GM21723 (cell line): ENCODE data around the gene KYAT1.

Experiments
- ATAC-seq: cut with Tn5 transposase; IDR thresholded peaks from one replicate; pipeline ENCODE4 v1.9.1; 2021; ENCODE audit warnings: mild to moderate bottlenecking, moderate library complexity; ENCODE audit not compliant: unreplicated experiment

KYAT1 gene

DNA sequence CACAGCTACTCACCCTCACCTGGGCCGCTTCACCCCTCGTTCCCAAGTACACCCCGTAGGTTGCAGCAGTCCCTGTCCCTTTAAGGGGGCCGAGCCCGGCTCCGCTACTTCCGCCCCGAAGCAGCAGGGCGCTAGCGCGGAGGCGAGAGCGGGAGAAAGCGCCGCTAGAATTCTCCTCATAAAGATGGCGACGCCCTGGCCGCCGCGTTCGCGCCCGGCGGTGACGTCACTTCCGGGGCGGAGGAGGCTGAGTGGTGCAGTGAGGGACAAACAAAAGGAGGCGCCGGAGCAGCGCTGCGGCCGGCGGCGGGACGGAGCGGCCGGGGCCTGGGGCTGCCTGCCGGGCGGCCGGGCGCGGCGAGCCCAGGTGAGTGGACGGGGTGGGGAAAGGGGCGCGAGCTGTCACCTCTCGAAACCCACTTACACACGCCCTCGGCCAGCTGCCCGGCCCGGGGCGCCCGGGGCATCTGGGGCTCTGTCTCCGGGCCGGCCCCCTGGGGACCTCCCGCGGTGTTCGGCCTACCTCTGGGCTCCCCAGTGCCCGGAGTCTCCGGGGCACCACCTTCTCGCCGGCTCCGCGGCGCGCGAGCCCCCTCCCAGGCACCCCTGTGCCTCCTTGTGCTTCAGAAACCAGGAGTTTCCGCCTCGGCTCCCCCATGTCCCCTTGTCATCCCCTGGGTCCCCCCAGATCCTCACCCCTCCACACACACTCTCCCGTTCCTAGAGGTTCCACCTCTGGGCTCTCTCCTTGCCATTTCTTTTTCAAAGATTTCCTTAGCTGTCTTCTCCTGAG lies at the start of gene KYAT1, which contains the start of gene LRRC8A:
TSS of gene KYAT1 (minus strand) at position 67 of the 793 bp plus-strand sequence. CDS start 36,545 bp downstream, outside the sequence.
TSS of gene LRRC8A (plus strand) at position 250 of the 793 bp plus-strand sequence. CDS start 25,032 bp downstream, outside the sequence.
- peak; percentile 73 for ATAC-seq

- no peak for ATAC-seq
Observed at GRCh38 chr9:128929560-128929959, 47.8 kb upstream of the KYAT1 start.

DNA sequence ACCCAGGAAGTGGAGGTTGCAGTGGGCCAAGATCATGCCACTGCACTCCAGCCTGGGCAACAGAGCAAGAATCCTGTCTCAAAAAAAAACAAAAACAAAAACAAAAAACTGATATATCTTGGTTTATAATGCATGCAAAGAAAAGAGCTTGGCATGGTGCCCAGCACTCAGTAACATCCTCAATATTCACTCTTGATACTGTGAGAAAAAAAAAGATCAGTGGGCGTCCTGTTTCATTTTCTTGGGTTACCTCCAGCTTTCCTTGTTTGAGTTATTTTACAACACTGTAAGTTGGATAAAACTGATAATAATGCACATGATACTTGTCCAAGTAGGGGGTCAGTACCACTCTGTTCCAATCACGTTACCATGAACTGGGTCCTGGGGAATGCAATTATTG lies 46.9 kb upstream of the KYAT1 start:
- no peak for ATAC-seq

GRCh38 chr9:128927731-128928411 lies 46.1 kb upstream of the KYAT1 start:
- ATAC-seq = no peak

DNA sequence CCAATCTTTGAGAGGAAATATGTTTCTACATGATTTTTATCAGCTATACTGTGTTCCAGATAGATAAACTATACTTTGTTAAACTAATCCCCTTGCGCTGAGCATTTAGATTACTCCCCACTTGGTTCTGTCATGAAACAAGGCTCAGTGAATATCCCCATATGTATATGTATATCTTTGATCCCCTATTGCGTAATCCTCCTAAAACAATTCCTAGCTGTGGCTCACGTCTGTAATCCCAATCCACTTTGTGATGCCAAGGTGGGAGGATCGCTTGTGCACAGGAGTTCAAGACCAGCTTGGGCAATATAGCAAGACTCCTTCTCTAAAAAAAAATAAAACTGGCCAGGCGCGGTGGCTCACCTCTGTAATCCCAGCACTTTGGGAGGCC lies 41.7 kb upstream of the KYAT1 start:
- ATAC-seq = no peak

GRCh38 chr9:128921881-128922763 lies 40.4 kb upstream of the KYAT1 start:
- no peak for ATAC-seq

- no peak for ATAC-seq
Observed at GRCh38 chr9:128920381-128921058, 38.8 kb upstream of the KYAT1 start, which contains the start of gene PHYHD1. TSS of gene PHYHD1 (plus strand) at chr9:128920982. CDS start at chr9:128922324, 1,342 bp downstream.

DNA sequence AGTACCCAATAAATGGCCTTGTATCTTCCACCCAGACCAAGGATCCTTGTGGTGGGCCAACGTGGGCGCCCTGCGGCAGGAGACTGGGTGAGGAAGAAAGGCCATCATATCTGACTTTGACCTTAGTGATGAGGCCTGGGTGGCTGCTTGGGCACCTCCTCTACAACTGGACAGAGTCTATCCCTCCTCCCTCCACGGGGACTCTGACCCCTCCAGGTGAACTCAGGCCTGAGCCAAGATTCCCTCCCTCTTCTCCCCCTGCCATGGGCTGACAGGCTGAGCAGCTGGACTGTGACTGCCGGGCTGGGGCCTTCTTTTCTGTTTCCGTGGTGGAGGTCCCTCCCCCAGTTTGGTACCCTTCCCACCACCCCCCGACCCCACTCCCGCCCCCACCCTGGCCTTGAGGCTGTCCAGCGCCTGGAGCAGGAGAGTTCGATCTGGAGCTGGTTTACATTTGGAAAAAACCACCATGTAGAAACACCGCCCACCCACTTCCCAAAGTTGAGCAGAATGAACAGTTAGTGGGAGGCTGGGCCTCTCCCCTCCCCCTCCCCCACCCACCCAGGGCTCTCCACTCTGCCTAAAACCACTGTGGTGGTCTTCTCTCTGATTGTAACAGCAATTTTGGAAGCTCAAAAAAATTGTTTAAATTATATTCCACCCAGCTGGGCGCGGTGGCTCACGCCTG lies 37.8 kb upstream of the KYAT1 start:
- ATAC-seq = no peak

DNA sequence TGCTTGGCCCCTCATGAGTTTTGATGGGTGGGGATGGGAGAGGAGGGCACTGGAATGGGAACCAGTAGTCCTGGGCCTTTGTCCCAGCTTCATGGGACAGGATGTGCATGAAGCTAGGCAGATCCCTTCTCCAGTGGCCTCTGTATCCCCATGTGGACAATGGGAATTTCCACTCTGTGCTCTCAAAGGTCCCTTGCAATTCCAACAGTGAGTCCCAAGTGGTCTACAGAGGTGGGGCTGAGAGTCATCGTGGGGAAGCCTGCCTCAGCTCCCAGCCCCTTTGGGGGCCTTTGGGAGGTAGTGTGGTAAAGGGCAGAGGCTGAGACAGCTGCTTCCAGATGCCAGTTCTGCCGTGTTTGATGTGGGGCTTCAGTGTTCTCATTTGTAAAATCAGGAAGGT lies 37.2 kb upstream of the KYAT1 start:
- no peak for ATAC-seq

DNA sequence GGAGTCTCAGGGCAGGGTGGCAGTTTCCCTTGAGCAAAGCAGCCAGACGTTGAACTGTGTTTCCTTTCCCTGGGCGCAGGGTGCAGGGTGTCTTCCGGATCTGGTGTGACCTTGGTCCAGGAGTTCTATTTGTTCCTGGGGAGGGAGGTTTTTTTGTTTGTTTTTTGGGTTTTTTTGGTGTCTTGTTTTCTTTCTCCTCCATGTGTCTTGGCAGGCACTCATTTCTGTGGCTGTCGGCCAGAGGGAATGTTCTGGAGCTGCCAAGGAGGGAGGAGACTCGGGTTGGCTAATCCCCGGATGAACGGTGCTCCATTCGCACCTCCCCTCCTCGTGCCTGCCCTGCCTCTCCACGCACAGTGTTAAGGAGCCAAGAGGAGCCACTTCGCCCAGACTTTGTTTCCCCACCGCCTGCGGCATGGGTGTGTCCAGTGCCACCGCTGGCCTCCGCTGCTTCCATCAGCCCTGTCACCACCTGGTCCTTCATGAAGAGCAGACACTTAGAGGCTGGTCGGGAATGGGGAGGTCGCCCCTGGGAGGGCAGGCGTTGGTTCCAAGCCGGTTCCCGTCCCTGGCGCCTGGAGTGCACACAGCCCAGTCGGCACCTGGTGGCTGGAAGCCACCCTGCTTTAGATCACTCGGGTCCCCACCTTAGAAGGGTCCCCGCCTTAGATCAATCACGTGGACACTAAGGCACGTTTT lies 35.5 kb upstream of the KYAT1 start:
- ATAC-seq = no peak

DNA sequence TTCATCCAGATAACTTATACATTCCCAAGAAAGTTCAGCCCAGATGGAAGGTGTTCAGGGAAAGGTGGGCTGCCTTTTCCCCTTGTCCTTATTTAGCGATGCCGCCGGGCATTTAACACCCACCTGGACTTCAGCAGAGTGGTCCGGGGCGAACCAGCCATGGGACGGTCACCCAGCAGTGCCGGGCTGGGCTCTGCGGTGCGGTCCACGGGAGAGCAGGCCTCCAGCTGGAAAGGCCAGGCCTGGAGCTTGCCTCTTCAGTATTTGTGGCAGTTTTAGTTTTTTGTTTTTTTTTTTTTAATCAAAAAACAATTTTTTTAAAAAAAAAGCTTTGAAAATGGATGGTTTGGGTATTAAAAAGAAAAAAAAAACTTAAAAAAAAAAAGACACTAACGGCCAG lies 35.0 kb upstream of the KYAT1 start:
- ATAC-seq = no peak

DNA sequence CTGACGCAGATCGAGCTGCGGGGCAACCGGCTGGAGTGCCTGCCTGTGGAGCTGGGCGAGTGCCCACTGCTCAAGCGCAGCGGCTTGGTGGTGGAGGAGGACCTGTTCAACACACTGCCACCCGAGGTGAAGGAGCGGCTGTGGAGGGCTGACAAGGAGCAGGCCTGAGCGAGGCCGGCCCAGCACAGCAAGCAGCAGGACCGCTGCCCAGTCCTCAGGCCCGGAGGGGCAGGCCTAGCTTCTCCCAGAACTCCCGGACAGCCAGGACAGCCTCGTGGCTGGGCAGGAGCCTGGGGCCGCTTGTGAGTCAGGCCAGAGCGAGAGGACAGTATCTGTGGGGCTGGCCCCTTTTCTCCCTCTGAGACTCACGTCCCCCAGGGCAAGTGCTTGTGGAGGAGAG lies 34.5 kb upstream of the KYAT1 start:
- no peak for ATAC-seq

DNA sequence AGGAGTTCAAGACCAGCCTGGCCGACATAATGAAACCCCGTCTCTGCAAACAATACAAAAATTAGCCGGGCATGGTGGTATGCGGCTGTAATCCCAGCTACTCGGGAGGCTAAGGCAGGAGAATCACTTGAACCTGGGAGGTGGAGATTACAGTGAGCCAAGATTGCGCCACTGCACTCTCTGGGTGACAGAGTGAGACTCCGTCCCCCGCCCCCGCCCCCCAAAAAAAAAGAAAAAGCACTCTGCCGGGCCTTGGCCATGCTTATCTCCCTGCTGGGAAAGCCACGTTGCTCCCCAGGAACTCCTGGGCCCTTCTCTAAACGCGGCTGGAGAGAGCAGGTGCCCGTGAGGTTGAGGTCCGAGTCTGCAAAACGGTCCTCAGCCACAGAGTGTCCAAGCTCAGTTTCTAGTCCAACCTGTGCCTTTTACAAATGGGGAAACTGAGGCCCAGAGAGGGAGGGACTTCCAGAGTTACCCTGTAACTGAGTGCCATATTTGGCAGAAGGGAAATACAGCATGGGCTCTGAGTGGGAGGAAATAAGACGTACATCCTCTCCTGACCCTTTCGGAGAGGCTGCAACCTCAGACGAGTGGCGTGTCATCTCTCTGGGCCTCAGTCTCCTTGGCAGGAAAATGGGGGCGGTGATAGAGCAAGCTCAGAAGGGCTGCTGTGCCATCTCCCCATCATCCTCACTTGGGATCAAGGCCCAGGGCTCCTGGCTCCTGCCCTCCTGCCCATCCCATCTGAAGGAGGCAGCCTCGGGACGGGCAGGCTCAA lies 32.4 kb upstream of the KYAT1 start:
- ATAC-seq = no peak

DNA sequence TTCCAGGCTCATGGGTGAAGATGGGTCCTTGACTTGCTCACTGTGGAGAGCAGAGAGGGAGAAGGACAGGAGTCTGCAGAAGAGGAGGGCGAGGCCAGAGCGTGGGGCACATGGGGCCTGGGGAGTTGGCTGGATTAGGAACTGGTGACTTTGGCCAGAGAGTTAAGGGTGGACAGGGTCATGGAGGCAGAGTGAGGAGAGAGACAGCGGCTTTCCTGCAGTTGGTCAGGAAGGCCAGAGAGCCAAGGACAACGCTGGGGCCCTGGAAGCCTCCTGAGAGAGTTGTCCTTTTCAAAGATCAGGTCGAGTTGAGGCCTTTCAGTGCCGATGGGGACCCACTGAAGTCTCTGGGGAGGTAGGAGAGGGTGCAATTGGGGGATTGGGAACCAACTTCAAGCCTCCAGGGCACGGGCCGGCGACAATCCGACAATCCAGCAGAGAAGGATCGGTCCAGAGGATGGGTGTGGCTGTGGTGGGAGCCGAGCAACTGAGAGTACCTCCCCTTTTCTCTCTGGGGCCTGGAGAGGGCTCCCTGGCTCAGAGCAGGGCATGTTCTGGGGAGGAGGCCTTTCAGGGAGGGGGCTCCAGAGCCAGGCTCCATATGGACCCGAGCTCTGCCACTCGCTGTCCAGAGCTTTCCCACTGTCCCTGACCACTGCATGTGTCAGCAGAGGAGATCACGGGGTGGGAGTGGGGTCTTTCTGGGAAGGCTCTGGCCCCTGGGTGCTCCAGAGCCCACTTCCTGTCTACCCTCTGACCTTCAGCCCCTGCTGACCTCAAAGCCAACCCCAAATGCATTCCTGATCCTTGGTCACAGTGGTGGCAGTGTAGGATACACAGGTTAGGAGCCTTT lies 31.5 kb upstream of the KYAT1 start:
- ATAC-seq = no peak

DNA sequence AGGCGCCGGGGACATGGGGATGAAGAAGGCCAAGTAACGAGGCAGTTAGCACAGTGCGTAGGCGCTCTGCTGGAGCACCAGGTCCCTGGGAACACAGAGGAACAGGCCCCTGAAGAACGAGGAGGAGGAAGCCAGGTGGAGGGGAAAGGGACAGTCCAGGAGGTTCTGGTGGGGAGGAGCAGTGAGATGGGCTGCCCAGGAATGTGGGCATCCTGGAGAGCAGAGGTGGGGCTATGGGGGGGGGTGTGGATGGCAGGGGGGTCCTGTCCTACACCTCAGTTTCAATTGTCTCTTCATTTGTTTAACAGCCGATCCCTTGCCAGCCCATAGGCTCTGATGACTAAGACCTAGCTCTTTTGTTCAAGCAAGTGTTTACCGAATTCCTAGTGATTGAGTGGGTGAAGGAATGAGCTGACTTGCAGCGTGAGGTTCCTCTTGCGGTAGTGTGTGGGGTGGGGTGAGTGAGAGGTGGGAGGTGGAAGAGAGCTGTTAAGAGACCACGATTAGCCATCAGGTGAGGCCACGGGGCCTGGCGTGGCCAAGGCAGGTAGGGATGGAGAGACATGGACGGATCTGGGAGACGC lies 30.6 kb upstream of the KYAT1 start:
- no peak for ATAC-seq

- no peak for ATAC-seq
Observed at GRCh38 chr9:128911529-128912035, 29.8 kb upstream of the KYAT1 start.

DNA sequence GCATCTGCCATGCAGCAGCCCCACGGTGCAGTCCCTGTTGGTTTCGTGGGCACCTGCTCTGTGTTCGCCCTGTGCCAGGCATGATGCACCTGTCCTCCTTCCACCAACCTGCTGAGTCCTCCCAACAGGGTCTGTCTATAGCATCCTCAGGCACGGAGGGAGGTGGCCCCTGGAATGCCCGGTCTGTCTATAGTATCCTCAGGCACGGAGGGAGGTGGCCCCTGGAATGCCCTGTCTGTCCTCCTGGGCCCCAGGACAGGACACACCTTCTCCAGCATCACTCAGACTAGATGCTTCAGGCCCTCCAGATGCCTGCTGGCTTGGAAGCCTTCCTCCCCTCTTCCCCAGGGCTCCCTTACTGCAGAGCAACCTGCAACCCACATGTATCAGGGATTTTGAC lies 29.2 kb upstream of the KYAT1 start:
- ATAC-seq = no peak
